Measurements from ENCODE around the gene DCP1B. TPM values are rescaled to one million over a fixed set of nuclear protein-coding genes. Genes with fewer than 3 reads are reported as not detected.

The DCP1B gene
- total and polyA plus RNA-seq, 2 donors (not counting 3 experiments of a cell fraction or from before 2014, with no cell fraction given), result 11.2 to 19.8 TPM

- FAIRE-seq, result no peak
- no peaks in the 10 kb centered on the region for H3K27me3 ChIP-seq (ENCODE audit: control insufficient read depth in 2 of 2, insufficient read depth in 2 of 2, low read length in 2 of 2)
- CTCF ChIA-PET, result no interaction called here
- H3K4me2 ChIP-seq (ENCODE audit: insufficient read depth, low read length), result no peak overlapping the region
- BruUV-seq (replicated peaks), result no TSS peak
- no peak overlapping the region for H3K9ac ChIP-seq (replicated peaks; ENCODE audit: extremely low read depth, insufficient read depth, low read length)
- intact Hi-C loops (cut with micrococcal nuclease) (no loop called here), dilution Hi-C loops (cut with MboI; ENCODE audit: extremely low pct_ligation_motif_present, low sequenced_read_pairs) (loop anchor here (25.0 kb wide), 1 partner anchor 310 kb away; the partner anchor contains the start of gene WNT5B)
- H3K79me2 ChIP-seq (ENCODE audit: control insufficient read depth, insufficient read depth, low read length), result no peaks in the 10 kb centered on the region
- no peaks in the 10 kb centered on the region for H3K4me1 ChIP-seq (ENCODE audit: control insufficient read depth, extremely low read depth, insufficient read depth, low read length)
- no peaks in the 10 kb centered on the region for H4K20me1 ChIP-seq (replicated peaks; ENCODE audit: control insufficient read depth, extremely low read depth, insufficient read depth, low read length)
- peaks cover 0 to 23% of the 10 kb centered on the region in 2 experiments for H3K36me3 ChIP-seq (ENCODE audit: control insufficient read depth in 2 of 2, extremely low read depth in 1 of 2, insufficient read depth in 2 of 2, low read length in 2 of 2)
- TF ChIP-seq GATA2 (IDR thresholded peaks at IDR 0.05; ENCODE audit: insufficient read depth, insufficient read length, low read depth, low read length) (no peak), FOS (IDR thresholded peaks at IDR 0.05; ENCODE audit: borderline replicate concordance, insufficient read depth, low read length) (no peak), POLR2AphosphoS5 (IDR thresholded peaks at IDR 0.05; ENCODE audit: insufficient read depth, low read depth, low read length) (no peak), MAX (IDR thresholded peaks at IDR 0.05; ENCODE audit: insufficient read depth, insufficient read length) (no peak), JUN (IDR thresholded peaks at IDR 0.05; ENCODE audit: borderline replicate concordance, insufficient read depth, insufficient read length, low read depth) (no peak), POLR2A (IDR thresholded peaks at IDR 0.05; ENCODE audit: low read depth, low read length) (no peak), EZH2 (IDR thresholded peaks at IDR 0.05; ENCODE audit: borderline replicate concordance, low read depth, low read length, severe bottlenecking) (no peak)
- TF ChIP-seq, protein P1, sequence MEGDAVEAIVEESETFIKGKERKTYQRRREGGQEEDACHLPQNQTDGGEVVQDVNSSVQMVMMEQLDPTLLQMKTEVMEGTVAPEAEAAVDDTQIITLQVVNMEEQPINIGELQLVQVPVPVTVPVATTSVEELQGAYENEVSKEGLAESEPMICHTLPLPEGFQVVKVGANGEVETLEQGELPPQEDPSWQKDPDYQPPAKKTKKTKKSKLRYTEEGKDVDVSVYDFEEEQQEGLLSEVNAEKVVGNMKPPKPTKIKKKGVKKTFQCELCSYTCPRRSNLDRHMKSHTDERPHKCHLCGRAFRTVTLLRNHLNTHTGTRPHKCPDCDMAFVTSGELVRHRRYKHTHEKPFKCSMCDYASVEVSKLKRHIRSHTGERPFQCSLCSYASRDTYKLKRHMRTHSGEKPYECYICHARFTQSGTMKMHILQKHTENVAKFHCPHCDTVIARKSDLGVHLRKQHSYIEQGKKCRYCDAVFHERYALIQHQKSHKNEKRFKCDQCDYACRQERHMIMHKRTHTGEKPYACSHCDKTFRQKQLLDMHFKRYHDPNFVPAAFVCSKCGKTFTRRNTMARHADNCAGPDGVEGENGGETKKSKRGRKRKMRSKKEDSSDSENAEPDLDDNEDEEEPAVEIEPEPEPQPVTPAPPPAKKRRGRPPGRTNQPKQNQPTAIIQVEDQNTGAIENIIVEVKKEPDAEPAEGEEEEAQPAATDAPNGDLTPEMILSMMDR (IDR thresholded peaks at IDR 0.05; ENCODE audit: extremely low read depth in 1 of 2, insufficient read depth in 1 of 2, low read depth in 1 of 2, low read length in 2 of 2), result no peak
- no peak overlapping the region for H3K27ac ChIP-seq (ENCODE audit: insufficient read depth, low read depth, low read length)
- H3K9me3 ChIP-seq (replicated peaks; ENCODE audit: control insufficient read depth, insufficient read depth, low read length), result no peaks in the 10 kb centered on the region
- no peak overlapping the region for H2AFZ ChIP-seq (ENCODE audit: low read depth, low read length)
- DNase-seq (ENCODE audit: low read depth, low spot score), result no peak
- POLR2A ChIA-PET, result no interaction called here
- H3K4me3 ChIP-seq (replicated peaks in 1 of 3; ENCODE audit: insufficient read depth in 1 of 3, low read depth in 1 of 3, low read length in 3 of 3), result no peak overlapping the region
- H3K9me1 ChIP-seq (replicated peaks; ENCODE audit: control insufficient read depth, extremely low read depth, insufficient read depth, low read length), result no peaks in the 10 kb centered on the region
Measured at GRCh38 chr12:1947081-1947480, 57.2 kb downstream of the DCP1B start.

Data from endothelial cell of umbilical vein (primary cell).